Endothelial cell (in vitro differentiated cells): ENCODE results near the gene LIMD2. TPM values are rescaled to one million over a fixed set of nuclear protein-coding genes. Genes with fewer than 3 reads are reported as not detected.
A peak's percentile ranks its signal among the peaks of the same experiment; 100 is the strongest.

Experiments used
- DNase-seq: peaks from one replicate; pipeline ENCODE4 v3.0.0; 2021; ENCODE audit warnings: low spot score
- H3K27ac Mint-ChIP-seq: one replicate; pipeline ENCODE4 v1.8.0; 2021; ENCODE audit warnings: mixed read lengths, inconsistent platforms; ENCODE audit not compliant: unreplicated experiment
- H3K27me3 Mint-ChIP-seq: one replicate; pipeline ENCODE4 v1.8.0; 2021; ENCODE audit warnings: mild to moderate bottlenecking, moderate library complexity, mixed read lengths, inconsistent platforms; ENCODE audit not compliant: unreplicated experiment
- H3K36me3 Mint-ChIP-seq: one replicate; pipeline ENCODE4 v1.8.0; 2021; ENCODE audit warnings: mild to moderate bottlenecking, low read depth, mixed read lengths, inconsistent platforms; ENCODE audit not compliant: unreplicated experiment
- H3K4me1 Mint-ChIP-seq: one replicate; pipeline ENCODE4 v1.8.0; 2021; ENCODE audit warnings: mild to moderate bottlenecking, mixed read lengths, inconsistent platforms; ENCODE audit not compliant: unreplicated experiment
- H3K4me3 Mint-ChIP-seq: one replicate; pipeline ENCODE4 v1.8.0; 2021; ENCODE audit warnings: mild to moderate bottlenecking, mixed read lengths, inconsistent platforms; ENCODE audit not compliant: unreplicated experiment
- H3K9me3 Mint-ChIP-seq: one replicate; pipeline ENCODE4 v1.8.0; 2021; ENCODE audit warnings: mixed read lengths, inconsistent platforms; ENCODE audit not compliant: unreplicated experiment
- CTCF ChIP-seq: fragments of 200-600 bp; sonication (generic); IDR thresholded peaks from one replicate; pipeline ENCODE4 v1.5.0; 2021; ENCODE audit warnings: antibody characterized with exemption; ENCODE audit not compliant: unreplicated experiment
- total RNA-seq: library from RNA; stranded (reverse); fragmentation: NEBNext Ultra II Directional; extraction: Animal tissue kit (Norgen Biotek cat#: 25700); gene quantifications from one replicate; pipeline ENCODE4 v1.2.1, GENCODE V29; 2021; ENCODE audit not compliant: unreplicated experiment

LIMD2 gene
- total RNA-seq, 1 donor from 2014 or later: 132 TPM

DNA sequence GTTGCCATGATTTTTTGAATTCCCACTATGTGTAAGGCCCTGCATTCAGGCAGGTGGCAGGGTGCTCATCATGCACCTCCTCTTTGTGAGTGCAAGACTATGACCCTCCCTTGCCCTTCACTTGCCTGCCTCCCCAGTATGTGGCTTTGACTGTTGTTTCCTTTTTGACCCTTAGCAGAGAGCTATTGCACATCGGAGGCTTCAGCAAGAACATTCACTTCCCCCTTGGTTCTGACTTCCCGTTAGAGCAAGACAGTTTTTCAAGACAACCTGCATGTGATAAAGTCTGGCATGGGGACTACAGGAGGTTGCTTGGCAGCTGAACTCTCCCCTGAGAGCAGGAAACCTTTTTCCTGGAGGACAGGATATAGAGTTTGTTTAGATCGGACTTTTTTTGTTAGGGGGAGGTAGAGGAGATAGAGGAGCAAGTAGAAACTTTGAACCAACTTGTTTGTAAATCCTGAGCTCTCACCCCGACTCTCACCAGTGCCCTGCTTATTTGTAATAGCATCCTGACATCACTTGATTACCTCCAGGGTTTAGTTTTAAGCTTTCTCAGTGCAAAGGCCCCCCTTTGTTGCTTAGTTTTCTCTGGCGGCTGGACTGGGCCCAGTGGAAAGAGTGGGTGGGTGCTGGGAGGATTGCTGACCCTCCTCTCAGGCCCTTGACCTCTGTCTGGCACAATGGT lies 34.3 kb downstream of the LIMD2 start:
- peaks cover 45% of the 10 kb centered on the region for H3K4me1 Mint-ChIP-seq
- H3K36me3 Mint-ChIP-seq: peaks cover 51% of the 10 kb centered on the region
- H3K27me3 Mint-ChIP-seq: peaks cover 9% of the 10 kb centered on the region
- peak overlapping the region; percentile 94 for H3K27ac Mint-ChIP-seq
- no peaks in the 10 kb centered on the region for H3K9me3 Mint-ChIP-seq
- no peak for TF ChIP-seq CTCF
- peak overlapping the region; percentile 19 for H3K4me3 Mint-ChIP-seq
- DNase-seq: peak; percentile 24

GRCh38 chr17:63659850-63660249 lies 40.1 kb downstream of the LIMD2 start:
- H3K27me3 Mint-ChIP-seq: peaks cover 3% of the 10 kb centered on the region
- H3K36me3 Mint-ChIP-seq: peaks cover 37% of the 10 kb centered on the region
- H3K9me3 Mint-ChIP-seq: no peaks in the 10 kb centered on the region
- H3K4me3 Mint-ChIP-seq: no peak overlapping the region
- peaks cover 15% of the 10 kb centered on the region for H3K4me1 Mint-ChIP-seq
- no peak for TF ChIP-seq CTCF
- no peak overlapping the region for H3K27ac Mint-ChIP-seq
- no peak for DNase-seq

GRCh38 chr17:63658366-63658765 lies 41.6 kb downstream of the LIMD2 start:
- DNase-seq: no peak
- H3K9me3 Mint-ChIP-seq: no peaks in the 10 kb centered on the region
- peaks cover 35% of the 10 kb centered on the region for H3K36me3 Mint-ChIP-seq
- H3K4me3 Mint-ChIP-seq: no peak overlapping the region
- peaks cover 5% of the 10 kb centered on the region for H3K4me1 Mint-ChIP-seq
- H3K27ac Mint-ChIP-seq: no peak overlapping the region
- no peak for TF ChIP-seq CTCF
- H3K27me3 Mint-ChIP-seq: peaks cover 2% of the 10 kb centered on the region

- no peaks in the 10 kb centered on the region for H3K9me3 Mint-ChIP-seq
- H3K36me3 Mint-ChIP-seq: peaks cover 39% of the 10 kb centered on the region
- TF ChIP-seq CTCF: no peak
- no peak overlapping the region for H3K4me3 Mint-ChIP-seq
- no peak for DNase-seq
- H3K4me1 Mint-ChIP-seq: peaks cover 5% of the 10 kb centered on the region
- H3K27ac Mint-ChIP-seq: no peak overlapping the region
- peaks cover 1% of the 10 kb centered on the region for H3K27me3 Mint-ChIP-seq
Measured at GRCh38 chr17:63657786-63658185, 42.1 kb downstream of the LIMD2 start.

- H3K27ac Mint-ChIP-seq: no peak overlapping the region
- no peak for DNase-seq
- H3K27me3 Mint-ChIP-seq: no peaks in the 10 kb centered on the region
- peaks cover 2% of the 10 kb centered on the region for H3K4me1 Mint-ChIP-seq
- no peak overlapping the region for H3K4me3 Mint-ChIP-seq
- peaks cover 38% of the 10 kb centered on the region for H3K36me3 Mint-ChIP-seq
- no peaks in the 10 kb centered on the region for H3K9me3 Mint-ChIP-seq
- TF ChIP-seq CTCF: no peak
Measured at GRCh38 chr17:63653050-63653449, 46.9 kb downstream of the LIMD2 start.
